NOMO-1 (cell line): ENCODE results near the gene TCL1B.

ENCODE experiments used
- DNase-seq, 2 experiments: peaks; one replicate each; lab custom pipeline; 2025; ENCODE audit not compliant: unreplicated experiment in 2 of 2; lab: John Stamatoyannopoulos, UW

TCL1B gene, protein sequence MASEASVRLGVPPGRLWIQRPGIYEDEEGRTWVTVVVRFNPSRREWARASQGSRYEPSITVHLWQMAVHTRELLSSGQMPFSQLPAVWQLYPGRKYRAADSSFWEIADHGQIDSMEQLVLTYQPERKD

GRCh38 chr14:95685978-95686922 lies at the start of gene TCL1B:
TSS of gene TCL1B (plus strand) at chr14:95686426. CDS start at chr14:95686468, 42 bp downstream.
- no peak for DNase-seq

DNA sequence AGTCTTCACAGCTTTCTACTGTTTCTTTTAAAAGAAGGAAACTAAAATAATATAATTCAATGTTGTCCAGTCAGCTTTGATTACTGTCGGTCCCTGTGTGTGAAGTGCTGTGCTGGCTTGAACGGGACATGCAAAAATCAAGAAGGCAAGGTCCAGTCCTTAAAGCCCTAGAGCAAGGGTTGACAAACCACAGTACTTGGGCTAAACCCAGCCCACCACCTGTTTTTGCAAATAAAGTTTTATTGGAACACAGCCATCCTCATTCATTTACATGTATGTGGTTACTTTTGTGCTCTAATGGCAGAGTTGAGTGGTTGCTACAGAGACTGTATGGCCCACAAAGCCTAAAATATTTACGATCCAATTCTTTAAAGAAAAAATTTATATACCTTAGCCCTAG lies 41.2 kb upstream of the TCL1B start:
- DNase-seq, result no peak

GRCh38 chr14:95645389-95645996 lies 40.7 kb upstream of the TCL1B start:
- DNase-seq, result no peak

- DNase-seq, result no peak
Observed at GRCh38 chr14:95647926-95648325, 38.3 kb upstream of the TCL1B start.

- no peak for DNase-seq
Observed at GRCh38 chr14:95649230-95649629, 37.0 kb upstream of the TCL1B start.

DNA sequence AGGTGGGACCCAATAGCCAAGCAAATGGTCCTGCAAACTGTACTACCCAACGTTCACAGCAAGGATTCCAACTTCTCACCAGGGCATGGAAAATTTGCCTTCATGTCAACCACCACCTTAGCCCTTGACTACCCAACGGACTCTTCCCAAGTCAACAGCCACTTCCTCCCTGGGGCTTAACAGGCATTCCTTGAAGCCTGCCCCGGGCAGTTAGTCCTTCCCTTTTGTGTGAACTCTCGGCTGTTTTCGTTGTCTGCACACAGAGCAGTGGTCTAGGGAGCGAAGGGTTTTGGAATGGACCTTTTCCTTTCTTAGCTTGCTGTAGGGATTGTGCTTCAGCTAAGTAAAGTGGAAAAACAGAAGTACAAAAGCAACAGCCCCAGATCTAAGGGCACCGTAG lies 35.2 kb upstream of the TCL1B start:
- no peak for DNase-seq

- no peak for DNase-seq
Observed at GRCh38 chr14:95651821-95652583, 34.2 kb upstream of the TCL1B start.

DNA sequence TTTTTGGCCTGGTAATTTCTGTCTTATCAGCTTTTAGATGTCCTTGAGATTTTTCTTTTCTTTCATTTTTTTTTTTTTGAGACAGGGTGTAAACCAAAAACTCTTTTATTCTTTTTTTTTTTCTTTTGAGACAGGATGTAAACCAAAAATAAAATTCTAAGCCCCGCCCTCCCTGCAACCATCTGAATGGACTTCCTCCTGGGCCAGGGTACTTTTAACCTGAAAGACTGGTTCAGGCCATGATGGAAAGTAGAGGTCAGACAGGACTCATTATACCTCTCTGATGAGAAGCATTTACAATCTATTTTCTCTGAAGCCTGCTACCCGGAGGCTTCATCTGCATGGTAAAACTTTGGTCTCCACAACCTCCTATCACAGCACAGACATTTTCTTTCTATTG lies 33.5 kb upstream of the TCL1B start:
- no peak for DNase-seq

DNA sequence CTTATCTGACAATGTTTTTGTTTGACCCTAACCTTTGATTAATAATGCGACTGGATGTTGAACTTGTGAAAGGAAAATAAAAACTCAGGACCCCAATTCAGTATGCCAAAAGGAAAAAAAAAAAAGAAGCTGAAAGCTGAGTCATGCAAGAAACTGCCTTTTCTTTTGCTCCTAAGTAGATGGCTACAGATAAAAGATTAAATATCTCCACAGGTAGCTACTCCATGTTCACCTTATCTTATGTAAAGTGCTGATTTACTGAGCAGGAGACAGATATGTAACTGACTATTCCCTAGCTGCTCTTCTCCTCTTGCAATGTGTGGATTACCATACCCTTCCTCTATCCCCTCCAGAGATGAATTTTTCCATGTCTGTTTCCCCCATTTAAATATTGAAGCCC lies 30.8 kb upstream of the TCL1B start:
- DNase-seq, result no peak

- no peak for DNase-seq
Observed at GRCh38 chr14:95656634-95657033, 29.6 kb upstream of the TCL1B start.

- no peak for DNase-seq
Observed at GRCh38 chr14:95657454-95657853, 28.8 kb upstream of the TCL1B start.

DNA sequence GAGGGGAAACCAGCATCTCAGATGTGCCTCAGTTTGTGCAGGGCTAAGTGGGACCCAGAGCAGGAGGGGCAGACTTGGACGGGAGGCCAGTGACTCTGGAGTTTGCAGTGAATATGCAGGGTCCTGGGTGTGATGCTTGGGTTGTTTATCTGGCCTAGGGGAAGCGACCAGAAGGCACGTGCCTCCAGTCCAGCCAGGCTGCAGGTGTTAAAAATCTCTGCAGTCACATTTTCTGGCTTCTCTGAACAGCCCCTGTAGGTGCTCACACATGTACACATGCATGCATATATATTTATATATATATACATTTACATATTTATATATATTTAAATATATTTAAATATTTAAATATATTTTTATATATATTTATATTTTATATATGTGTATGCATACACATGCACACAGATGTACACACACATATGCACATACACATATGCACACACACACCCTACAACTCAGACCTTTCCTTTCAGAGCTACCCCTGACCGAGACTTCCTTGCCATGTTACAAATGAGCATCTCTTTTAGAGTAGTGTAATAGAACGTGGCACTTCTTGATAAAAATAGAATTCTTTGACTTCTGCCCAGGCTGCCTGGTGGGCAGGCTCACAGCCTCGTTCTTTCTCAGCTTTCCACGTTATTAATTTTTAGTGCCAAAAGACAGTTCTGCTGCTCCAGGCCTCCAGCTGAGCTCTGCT lies 26.8 kb upstream of the TCL1B start:
- no peak for DNase-seq

GRCh38 chr14:95659990-95660385 lies 26.2 kb upstream of the TCL1B start:
- no peak for DNase-seq

GRCh38 chr14:95660651-95661515 lies 25.3 kb upstream of the TCL1B start:
- DNase-seq, result no peak

DNA sequence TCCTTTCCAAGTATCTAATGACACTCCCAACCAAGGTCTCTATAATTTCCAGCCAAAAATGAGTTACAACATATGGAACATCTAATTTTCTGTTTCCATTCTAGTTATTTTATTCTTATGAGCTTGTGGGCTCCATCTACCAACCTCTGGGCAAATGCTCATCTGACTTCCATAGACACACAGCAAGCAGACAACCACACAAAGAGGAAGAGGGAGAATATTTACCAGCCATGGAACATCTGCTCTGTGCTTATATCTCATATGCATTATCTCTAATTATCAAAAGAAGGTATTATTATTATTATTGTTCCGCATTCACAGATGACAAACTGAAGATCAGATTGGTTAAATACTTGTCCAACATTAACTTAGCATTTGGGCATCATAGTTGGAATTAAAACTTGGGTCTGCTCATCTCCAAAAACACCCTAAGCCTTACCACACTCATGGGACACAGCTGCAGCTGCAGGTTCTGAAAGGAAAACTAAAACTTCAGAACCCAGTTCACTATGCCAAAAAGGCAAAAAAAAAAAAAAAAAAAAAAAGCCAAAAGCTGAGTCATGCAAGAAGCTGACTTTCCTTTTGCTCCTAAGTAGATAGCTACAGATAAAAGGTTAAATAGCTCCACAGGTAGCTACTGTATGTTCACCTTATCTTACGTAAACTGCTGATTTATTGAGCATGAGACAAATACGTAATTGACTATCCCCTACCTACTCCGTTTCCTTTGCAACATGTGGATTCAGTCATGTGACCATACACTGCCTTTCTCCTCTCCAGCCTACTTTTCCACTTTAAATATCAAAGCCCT lies 23.6 kb upstream of the TCL1B start:
- no peak for DNase-seq

DNA sequence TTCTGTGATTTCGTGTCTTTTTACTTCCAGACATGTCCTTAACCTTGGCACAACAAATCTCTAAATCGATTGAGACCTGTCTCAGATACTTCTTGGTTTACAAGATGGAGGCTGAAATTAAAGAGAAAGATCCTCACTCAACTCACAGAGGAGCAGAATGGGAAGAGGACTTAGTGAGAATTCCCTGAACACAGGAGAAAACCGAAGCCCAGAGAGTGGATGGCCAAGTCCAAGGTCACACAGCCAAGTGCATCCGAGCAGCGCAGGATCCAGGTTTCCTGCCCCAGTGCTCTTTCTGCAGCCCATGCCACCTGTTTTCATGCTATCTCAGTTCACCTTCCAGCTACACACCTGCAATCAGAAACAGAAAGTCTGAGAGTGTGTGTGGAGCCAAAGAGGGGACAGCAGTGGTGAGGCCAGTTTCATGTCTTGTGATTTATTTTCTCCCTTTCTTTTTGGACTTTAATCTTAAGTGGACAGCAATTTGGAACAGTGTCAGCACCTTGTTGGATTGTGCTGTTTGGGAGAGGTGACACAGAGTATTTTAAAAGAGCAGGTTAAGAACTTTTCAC lies 22.9 kb upstream of the TCL1B start:
- no peak for DNase-seq

- DNase-seq, result no peak
Observed at GRCh38 chr14:95664066-95664465, 22.2 kb upstream of the TCL1B start.

- no peak for DNase-seq
Observed at GRCh38 chr14:95664546-95664945, 21.7 kb upstream of the TCL1B start.
